ENCODE data around the gene CFTR.

CFTR gene

GRCh38 chr7:117656806-117657205 lies 177.0 kb downstream of the CFTR start:
- no peak for DNase-seq

- no peak for DNase-seq
Observed at GRCh38 chr7:117659531-117660011, 179.7 kb downstream of the CFTR start.

- DNase-seq: no peak
Observed at GRCh38 chr7:117661328-117661727, 181.5 kb downstream of the CFTR start.

- no peak for DNase-seq
Observed at GRCh38 chr7:117664047-117664446, 184.2 kb downstream of the CFTR start.

GRCh38 chr7:117665368-117665767 lies 185.5 kb downstream of the CFTR start:
- no peak for DNase-seq

GRCh38 chr7:117666031-117666430 lies 186.2 kb downstream of the CFTR start:
- DNase-seq: no peak

GRCh38 chr7:117666689-117667088 lies 186.9 kb downstream of the CFTR start:
- DNase-seq: no peak

GRCh38 chr7:117667456-117667855 lies 187.6 kb downstream of the CFTR start:
- DNase-seq: no peak

- DNase-seq: no peak
Observed at GRCh38 chr7:117669818-117670217, 190.0 kb downstream of the CFTR start.

GRCh38 chr7:117672453-117672852 lies 192.6 kb downstream of the CFTR start:
- no peak for DNase-seq

GRCh38 chr7:117673367-117673766 lies 193.5 kb downstream of the CFTR start:
- no peak for DNase-seq

GRCh38 chr7:117673839-117674238 lies 194.0 kb downstream of the CFTR start:
- DNase-seq: no peak

- DNase-seq: no peak
Observed at GRCh38 chr7:117674617-117675016, 194.8 kb downstream of the CFTR start.

- DNase-seq: no peak
Observed at GRCh38 chr7:117675497-117676435, 195.9 kb downstream of the CFTR start.

GRCh38 chr7:117679120-117679519 lies 199.3 kb downstream of the CFTR start:
- DNase-seq: no peak

GRCh38 chr7:117682681-117683385 lies 203.0 kb downstream of the CFTR start:
- DNase-seq: no peak

- no peak for DNase-seq
Observed at GRCh38 chr7:117683430-117684175, 203.8 kb downstream of the CFTR start.

GRCh38 chr7:117685795-117686194 lies 206.0 kb downstream of the CFTR start:
- no peak for DNase-seq

GRCh38 chr7:117686311-117686935 lies 206.6 kb downstream of the CFTR start:
- DNase-seq: no peak

- no peak for DNase-seq
Observed at GRCh38 chr7:117688126-117688525, 208.3 kb downstream of the CFTR start.

GRCh38 chr7:117689406-117689805 lies 209.6 kb downstream of the CFTR start:
- no peak for DNase-seq

- no peak for DNase-seq
Observed at GRCh38 chr7:117690147-117690546, 210.3 kb downstream of the CFTR start.

GRCh38 chr7:117692338-117692737 lies 212.5 kb downstream of the CFTR start:
- no peak for DNase-seq
